Osteocyte (in vitro differentiated cells): ENCODE results near the gene NME7. TPM values are rescaled to one million over a fixed set of nuclear protein-coding genes. Genes with fewer than 3 reads are reported as not detected.

Experiments
- DNase-seq: peaks from one replicate; pipeline ENCODE4 v3.0.0; 2021; ENCODE audit warnings: mixed read lengths; ENCODE audit not compliant: unreplicated experiment; ENCODE audit errors: extremely low spot score
- H3K27ac Mint-ChIP-seq: one replicate; pipeline ENCODE4 v1.8.0; 2021; ENCODE audit warnings: mild to moderate bottlenecking, mixed read lengths; ENCODE audit not compliant: unreplicated experiment
- H3K27me3 Mint-ChIP-seq: one replicate; pipeline ENCODE4 v1.8.0; 2021; ENCODE audit warnings: mixed read lengths; ENCODE audit not compliant: unreplicated experiment
- H3K36me3 Mint-ChIP-seq: one replicate; pipeline ENCODE4 v1.8.0; 2021; ENCODE audit warnings: mixed read lengths; ENCODE audit not compliant: unreplicated experiment
- H3K4me1 Mint-ChIP-seq: one replicate; pipeline ENCODE4 v1.8.0; 2021; ENCODE audit warnings: mixed read lengths; ENCODE audit not compliant: unreplicated experiment
- H3K4me3 Mint-ChIP-seq: one replicate; pipeline ENCODE4 v1.8.0; 2021; ENCODE audit warnings: mild to moderate bottlenecking, moderate library complexity, mixed read lengths; ENCODE audit not compliant: unreplicated experiment
- H3K9me3 Mint-ChIP-seq: one replicate; pipeline ENCODE4 v1.8.0; 2021; ENCODE audit warnings: mixed read lengths; ENCODE audit not compliant: unreplicated experiment
- total RNA-seq: library from RNA; stranded (reverse); gene quantifications from 2 replicates; pipeline ENCODE4 v1.2.1, GENCODE V29; 2021
- TF ChIP-seq, protein P1 (sequence below): fragments of 200-600 bp; sonication (generic); IDR thresholded peaks from 2 replicates; pipeline ENCODE4 v1.5.0; 2021; ENCODE audit warnings: antibody characterized with exemption, mild to moderate bottlenecking, moderate library complexity

Gene NME7
- total RNA-seq, 1 donor from 2014 or later, result 20.5 TPM

DNA sequence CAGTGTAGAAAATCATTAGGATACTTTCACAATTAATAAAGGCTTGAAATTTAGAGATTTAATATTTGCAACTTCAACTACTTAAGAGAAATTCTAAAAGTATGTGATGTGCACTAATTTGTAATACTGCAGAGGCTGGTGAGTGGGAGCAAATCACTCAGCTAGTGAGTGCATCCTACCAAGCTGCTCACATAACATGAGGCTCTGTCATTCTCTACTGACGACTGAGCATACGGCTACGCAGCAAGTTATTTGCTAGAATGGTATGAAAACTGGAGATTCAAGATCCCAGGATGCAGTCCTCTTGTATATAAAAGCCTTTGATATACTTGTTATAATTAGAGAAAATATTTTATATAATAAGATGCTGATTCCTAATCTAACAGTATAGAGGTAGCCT lies 171.0 kb downstream of the NME7 start:
- no peak overlapping the region for H3K4me3 Mint-ChIP-seq
- H3K9me3 Mint-ChIP-seq, result peaks cover 9% of the 10 kb centered on the region
- H3K36me3 Mint-ChIP-seq, result peaks cover 4% of the 10 kb centered on the region
- TF ChIP-seq, protein P1, sequence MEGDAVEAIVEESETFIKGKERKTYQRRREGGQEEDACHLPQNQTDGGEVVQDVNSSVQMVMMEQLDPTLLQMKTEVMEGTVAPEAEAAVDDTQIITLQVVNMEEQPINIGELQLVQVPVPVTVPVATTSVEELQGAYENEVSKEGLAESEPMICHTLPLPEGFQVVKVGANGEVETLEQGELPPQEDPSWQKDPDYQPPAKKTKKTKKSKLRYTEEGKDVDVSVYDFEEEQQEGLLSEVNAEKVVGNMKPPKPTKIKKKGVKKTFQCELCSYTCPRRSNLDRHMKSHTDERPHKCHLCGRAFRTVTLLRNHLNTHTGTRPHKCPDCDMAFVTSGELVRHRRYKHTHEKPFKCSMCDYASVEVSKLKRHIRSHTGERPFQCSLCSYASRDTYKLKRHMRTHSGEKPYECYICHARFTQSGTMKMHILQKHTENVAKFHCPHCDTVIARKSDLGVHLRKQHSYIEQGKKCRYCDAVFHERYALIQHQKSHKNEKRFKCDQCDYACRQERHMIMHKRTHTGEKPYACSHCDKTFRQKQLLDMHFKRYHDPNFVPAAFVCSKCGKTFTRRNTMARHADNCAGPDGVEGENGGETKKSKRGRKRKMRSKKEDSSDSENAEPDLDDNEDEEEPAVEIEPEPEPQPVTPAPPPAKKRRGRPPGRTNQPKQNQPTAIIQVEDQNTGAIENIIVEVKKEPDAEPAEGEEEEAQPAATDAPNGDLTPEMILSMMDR, result no peak
- DNase-seq, result no peak
- H3K4me1 Mint-ChIP-seq, result peaks cover 7% of the 10 kb centered on the region
- H3K27ac Mint-ChIP-seq, result no peak overlapping the region
- H3K27me3 Mint-ChIP-seq, result no peaks in the 10 kb centered on the region

DNA sequence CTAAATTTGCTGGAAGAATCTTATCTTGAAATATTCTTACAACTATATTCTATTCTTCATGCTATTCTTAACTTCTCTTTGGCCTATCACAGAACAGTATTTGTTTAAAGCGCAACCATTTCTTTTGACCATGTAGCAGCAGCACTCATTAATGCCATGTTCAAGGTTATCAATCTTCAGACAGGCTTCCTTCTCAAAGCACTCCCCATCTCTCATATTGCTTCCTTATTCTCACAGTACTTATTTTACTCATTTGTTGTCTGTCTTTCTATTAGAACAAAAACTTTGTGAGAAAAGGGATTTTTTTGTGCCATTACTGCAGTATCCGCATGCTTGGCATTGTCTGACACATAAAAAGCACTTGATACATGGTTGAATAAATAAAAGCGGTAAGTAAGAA lies 171.4 kb downstream of the NME7 start:
- peaks cover 9% of the 10 kb centered on the region for H3K9me3 Mint-ChIP-seq
- no peak for DNase-seq
- TF ChIP-seq, protein P1, result no peak
- peaks cover 4% of the 10 kb centered on the region for H3K36me3 Mint-ChIP-seq
- no peaks in the 10 kb centered on the region for H3K27me3 Mint-ChIP-seq
- no peak overlapping the region for H3K4me3 Mint-ChIP-seq
- no peak overlapping the region for H3K27ac Mint-ChIP-seq
- peaks cover 7% of the 10 kb centered on the region for H3K4me1 Mint-ChIP-seq

DNA sequence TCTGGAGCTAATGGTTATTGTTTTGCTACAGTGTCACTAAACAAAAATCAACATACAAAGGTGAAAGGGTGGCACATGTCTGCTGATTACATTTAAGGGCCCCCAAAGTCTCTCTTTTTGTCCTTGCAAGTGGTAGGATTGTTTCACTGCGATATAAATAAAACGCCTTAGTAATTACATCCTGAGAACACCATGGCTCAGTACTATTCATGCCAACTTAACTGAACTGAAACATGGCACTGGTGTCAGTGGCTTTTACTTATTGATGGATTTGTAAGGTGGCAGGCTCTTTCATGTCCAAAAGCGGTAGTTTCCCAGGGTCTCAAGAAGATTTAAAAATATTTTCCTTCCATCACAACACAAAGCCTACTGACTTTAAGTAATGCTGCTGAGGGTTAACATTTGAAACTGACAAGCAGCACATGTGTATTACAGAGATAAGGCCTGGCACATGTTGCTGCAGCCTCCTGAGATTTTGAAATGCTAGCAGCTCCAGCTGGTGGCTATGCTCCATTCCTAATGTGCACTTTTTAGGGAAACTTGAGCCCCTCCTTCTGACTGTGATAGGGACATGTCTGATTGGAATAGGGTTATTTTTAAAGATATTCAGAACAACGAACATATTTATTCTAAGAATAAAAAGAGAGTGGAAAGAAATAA lies 174.3 kb downstream of the NME7 start:
- Mint-ChIP-seq H3K9me3 (peaks cover 9% of the 10 kb centered on the region), H3K4me3 (no peak overlapping the region), H3K4me1 (peaks cover 7% of the 10 kb centered on the region), H3K36me3 (peaks cover 6% of the 10 kb centered on the region), H3K27ac (peak overlapping the region; percentile 4), H3K27me3 (no peaks in the 10 kb centered on the region)
- TF ChIP-seq, protein P1, result peak; percentile 34
- no peak for DNase-seq

DNA sequence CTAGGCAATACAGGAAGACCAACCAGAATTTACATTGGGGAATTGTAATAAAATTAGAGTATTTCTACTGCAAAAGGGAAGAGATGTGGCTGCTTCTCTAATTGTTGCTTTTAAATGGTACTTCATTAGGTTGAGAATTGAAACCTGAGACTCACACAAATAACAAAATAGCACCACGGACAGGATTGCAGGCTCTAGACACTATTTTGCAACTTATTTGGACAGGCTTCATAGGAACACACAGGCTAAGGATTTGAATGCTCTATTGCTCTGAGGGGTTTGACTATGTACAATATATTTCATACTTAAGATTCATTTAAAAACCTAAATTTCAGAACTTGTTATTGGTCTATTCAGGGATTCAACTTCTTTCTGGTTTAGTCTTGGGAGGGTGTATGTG lies 181.5 kb downstream of the NME7 start:
- Mint-ChIP-seq H3K4me1 (peaks cover 7% of the 10 kb centered on the region), H3K27ac (no peak overlapping the region), H3K36me3 (peaks cover 8% of the 10 kb centered on the region), H3K27me3 (no peaks in the 10 kb centered on the region), H3K4me3 (no peak overlapping the region), H3K9me3 (no peaks in the 10 kb centered on the region)
- DNase-seq, result no peak
- TF ChIP-seq, protein P1, result no peak

DNA sequence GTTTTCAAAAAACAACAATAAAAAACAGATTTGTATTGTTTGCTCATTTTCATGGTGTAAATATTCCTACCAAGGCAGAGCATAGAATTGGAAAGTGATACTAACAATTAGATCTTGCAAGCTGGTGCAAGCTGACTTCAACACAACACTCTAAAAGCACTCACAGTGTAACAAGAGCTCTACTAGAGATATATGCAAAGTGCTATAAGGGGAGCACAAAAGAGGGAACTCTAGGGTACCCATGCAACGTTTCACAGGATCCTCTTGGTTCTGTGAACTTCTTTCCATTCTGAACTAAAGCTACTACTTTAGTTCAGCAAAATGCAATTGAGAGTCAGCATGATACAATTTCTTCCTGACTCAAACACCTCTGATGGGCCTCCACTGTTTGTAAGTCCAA lies 182.8 kb downstream of the NME7 start:
- peaks cover 7% of the 10 kb centered on the region for H3K36me3 Mint-ChIP-seq

More for the DNA sequence above, 182.8 kb downstream of the NME7 start:
- H3K4me3 Mint-ChIP-seq, result no peak overlapping the region
- H3K4me1 Mint-ChIP-seq, result peaks cover 7% of the 10 kb centered on the region
- no peaks in the 10 kb centered on the region for H3K9me3 Mint-ChIP-seq
- TF ChIP-seq, protein P1, result no peak
- DNase-seq, result no peak
- H3K27me3 Mint-ChIP-seq, result no peaks in the 10 kb centered on the region
- H3K27ac Mint-ChIP-seq, result no peak overlapping the region
